CD4-positive, alpha-beta T cell treated with Interleukin-17A for 4 hours (primary cell): ENCODE measurements around the gene MYO5C.
"Not testable (repeated sequence)": the region's sequence is repeated elsewhere in the genome, so short reads cannot be mapped to it uniquely, and the experiment has no call there.

ENCODE experiments used
- DNase-seq: peaks from one replicate; pipeline ENCODE4 v3.0.0-alpha.2; 2020; ENCODE audit warnings: mixed read lengths

Gene MYO5C

GRCh38 chr15:52243697-52244555 is 51.7 kb downstream of the MYO5C start:
- DNase-seq = no peak

GRCh38 chr15:52243286-52243685 is 52.3 kb downstream of the MYO5C start:
- DNase-seq = no peak

DNA sequence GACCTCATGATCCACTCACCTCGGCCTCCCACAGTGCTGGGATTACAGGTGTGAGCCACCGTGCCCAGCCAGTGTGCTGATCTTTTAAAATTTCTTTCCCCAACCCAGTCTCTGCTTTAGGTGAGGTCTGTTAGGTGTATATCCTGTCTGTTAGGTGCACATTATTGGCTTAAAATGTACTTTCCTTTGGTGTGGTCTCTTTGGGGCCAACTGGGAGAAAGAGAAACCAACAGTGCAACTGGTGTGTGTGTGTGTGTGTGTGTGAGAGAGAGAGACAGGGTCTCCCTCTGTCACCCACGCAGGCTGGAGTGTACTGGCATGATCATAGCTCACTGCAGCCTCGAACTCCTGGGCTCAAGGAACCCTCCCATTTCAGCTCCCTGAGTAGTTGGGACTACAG is 54.1 kb downstream of the MYO5C start:
- DNase-seq = no peak

DNA sequence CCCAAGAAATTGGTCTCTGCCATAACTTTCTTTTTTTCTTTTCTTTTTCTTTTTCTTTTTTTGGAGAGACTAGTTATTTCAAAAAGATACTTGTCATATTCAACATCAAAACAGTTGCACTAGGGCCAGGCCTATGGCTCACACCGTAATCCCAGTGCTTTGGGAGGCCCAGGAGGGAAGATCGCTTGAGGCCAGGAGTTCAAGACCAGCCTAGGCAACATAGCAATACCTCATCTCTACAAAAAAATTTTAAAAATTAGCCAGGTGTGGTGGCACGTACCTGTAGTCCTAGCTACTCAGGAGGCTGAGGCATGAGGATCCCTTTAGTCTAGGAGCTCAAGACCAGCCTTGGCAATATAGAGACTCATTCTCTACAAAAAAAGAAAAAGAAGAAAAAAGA is 55.4 kb downstream of the MYO5C start:
- no peak for DNase-seq

- not testable (repeated sequence) for DNase-seq
Observed at GRCh38 chr15:52238989-52239525, 56.5 kb downstream of the MYO5C start.

DNA sequence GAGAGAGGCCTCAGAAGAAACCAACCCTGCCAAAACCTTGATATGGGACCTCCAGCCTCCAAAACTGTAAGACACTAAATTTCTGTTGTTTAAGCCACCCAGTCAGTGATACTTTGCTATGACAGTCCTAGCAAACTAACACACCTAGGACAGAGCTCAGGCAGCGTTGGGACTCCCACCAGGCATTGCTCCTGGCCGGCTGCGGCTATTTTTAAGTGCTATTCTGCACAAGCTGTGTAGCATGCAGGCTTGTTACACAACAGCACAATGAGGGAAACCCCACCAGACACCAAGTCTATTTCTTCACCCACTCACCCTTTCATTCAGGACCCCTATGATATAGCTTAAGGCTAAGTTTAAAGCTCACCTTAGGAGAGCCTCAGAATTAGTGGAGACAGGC is 57.5 kb downstream of the MYO5C start:
- no peak for DNase-seq

GRCh38 chr15:52236013-52236412 is 59.6 kb downstream of the MYO5C start:
- DNase-seq = no peak

DNA sequence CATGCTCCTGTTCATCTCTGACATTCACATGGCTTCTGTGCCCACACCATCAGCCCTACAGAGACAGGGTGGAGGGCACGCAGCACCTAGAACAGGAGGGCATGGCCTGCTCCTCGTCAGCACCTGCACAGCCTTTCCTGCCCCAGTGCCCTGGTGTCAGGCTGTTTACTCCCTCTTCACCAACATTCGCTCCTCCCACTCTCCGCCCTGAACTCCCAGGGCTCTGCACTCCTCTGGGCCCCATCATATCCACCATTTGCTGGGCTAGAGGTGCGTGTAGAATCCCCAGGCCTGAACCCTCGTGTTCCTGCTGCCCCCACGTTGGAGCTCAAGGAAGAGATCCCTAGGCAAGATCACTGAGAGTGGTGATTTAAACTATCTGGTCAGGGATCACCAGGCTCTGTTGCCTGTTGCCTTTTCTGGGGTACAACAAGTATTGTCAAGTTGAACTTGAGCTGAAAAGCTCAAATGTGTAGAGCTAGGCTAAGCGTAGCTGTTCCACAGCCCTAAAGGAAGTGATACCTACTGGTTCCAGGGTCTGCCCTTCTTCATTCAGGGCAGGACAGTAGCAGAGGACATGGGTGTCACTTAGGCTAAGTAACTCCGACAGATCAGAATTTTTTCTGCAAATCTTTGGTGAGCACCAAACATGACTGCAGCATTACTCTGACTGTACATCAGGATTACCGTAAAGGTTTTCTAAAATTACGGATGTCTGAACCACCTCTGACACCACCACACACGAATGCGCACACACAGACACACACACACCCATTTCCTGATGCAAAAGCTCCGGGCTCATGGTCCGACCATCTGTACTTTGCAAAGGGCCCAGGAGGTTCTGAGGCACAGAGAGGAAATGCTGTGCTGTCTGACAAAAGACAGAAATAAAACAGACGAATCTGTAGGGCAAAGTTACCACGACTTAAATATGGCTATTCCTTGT is 60.7 kb downstream of the MYO5C start:
- peak; percentile 74 for DNase-seq

DNA sequence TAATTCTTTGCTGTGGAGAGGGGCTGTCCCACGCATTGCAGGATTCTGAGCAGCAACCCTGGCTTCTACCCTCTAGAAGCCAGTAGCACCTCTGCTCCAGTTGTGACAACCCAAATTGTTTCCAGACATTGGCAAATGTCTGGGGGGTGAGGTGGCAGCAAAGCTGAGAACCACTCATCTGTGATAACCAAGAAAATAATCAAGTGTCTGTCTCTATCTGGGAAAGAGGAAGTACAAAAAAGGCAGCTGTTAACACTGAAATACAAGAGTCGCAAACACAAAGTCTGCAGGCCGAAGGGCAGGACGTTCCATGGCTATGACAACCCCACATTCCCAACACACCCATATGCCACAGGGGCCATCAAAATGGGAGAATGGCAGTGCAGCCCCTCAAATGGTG is 62.2 kb downstream of the MYO5C start:
- DNase-seq = peak; percentile 19

- no peak for DNase-seq
Observed at GRCh38 chr15:52232327-52232726, 63.3 kb downstream of the MYO5C start.

DNA sequence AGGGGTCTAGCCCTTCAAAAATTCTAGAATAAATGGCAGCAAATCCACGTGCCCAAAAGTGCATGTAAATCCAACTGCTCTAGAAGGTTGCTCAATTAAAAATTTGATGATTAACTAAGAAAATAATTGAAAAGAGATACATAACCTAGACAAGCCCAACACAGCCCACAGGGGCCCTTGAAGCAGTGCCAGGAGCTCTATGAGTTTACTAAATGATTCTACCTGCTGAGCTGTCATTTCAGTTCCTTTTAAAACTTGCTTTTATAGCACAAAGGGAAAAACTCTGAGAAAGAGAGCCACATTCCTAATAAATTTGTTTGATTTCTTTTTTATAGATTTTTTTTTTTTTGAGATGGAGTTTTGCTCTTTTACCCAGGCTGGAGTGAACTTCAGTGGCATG is 65.5 kb downstream of the MYO5C start:
- DNase-seq = no peak

DNA sequence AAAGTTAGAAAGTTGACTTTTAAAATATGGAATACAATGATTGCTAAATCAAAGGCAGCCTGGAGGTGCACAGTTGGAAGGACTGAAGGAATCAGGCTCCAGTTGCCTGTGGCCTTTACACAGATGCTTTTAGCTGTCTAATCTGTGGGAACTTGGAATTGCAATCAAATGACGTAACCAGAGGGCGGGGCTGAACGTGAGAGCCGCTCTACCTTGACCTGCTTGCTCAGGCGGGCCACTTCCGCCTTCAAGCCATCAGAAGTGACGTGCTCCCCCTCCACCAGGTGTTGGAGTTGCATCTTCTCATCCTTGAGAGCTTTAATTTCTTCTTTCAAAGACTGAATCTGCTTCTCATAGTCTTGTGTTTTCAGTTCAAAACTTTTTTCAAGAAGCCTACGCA is 66.7 kb downstream of the MYO5C start:
- no peak for DNase-seq

- DNase-seq = peak; percentile 74
Observed at GRCh38 chr15:52227456-52227855, 68.1 kb downstream of the MYO5C start.

- DNase-seq = no peak
Observed at GRCh38 chr15:52225230-52225629, 70.4 kb downstream of the MYO5C start.

GRCh38 chr15:52224211-52224610 is 71.4 kb downstream of the MYO5C start:
- DNase-seq = no peak

GRCh38 chr15:52221730-52222129 is 73.9 kb downstream of the MYO5C start:
- DNase-seq = no peak

DNA sequence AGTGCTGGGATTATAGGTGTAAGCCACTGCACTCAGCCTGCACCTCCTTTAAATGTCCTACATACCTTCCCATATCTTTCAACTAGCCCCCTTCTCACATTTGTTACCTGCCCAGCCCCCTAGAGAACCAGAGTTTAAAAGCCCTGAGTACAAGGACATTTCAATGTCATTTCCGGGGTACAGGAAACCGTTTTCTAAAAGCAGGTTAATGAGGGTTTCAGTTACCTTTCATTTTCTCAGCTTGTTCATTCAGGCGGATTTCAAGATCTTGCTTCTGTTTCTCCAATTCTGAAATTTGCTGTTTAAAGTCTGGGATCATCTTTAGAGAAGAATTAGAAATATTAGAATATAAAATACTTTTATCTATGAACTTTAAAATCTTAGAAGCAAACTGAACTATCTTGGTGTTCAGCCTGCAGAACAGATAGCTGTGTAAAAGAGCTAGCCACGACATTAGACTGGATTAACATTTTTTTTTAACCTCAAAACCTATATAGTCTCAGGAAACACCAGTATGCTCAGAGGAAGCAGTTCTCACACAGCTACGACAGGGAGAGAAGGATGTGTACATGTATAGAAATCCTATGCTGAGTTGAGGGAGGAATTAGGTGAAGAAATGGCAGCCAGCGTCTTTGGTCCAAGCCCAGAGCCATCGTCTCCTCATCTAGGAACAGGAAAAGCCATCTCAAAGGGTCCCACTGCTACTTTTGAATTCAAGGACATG is 74.5 kb downstream of the MYO5C start:
- DNase-seq = no peak

DNA sequence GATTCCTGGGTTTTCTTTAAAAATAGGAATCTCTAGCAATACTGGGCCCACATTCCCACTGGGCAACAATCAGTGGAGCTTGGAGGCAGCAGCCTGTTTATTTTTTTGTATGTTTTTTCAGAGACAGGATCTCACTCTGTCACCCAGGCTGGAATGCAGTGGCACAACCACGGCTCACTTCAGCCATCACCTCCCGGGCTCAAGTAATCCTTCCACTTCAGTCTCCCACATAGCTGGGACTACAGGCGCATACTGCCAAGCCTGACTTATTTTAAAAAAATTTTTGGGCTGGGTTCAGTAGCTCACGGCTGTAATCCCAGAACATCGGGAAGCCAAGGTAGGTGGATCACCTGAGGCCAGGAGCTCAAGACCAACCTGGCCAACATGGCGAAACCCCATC is 75.4 kb downstream of the MYO5C start:
- DNase-seq = no peak

GRCh38 chr15:52218816-52219215 is 76.8 kb downstream of the MYO5C start:
- DNase-seq = no peak

DNA sequence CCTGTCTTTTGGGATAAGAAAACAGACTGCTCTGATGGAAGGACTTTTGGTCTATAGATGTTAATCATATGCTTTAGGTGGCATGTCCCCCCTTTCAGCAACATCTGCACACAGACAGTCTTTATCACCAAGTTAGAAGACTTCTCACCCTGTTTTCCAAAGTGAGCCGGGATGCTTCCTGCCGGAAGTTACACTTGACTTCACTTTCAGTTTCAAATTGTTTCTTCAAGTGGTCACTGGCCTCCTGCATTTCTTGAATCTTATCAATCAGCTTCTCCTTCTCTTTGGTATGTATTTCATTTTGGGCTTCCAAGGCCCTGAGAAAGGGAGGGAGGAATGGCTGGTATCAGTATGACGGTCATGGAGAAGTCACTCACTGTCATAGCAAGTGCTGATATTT is 77.2 kb downstream of the MYO5C start:
- no peak for DNase-seq

GRCh38 chr15:52217186-52217585 is 78.4 kb downstream of the MYO5C start:
- peak; percentile 44 for DNase-seq

- no peak for DNase-seq
Observed at GRCh38 chr15:52214553-52214952, 81.1 kb downstream of the MYO5C start.

GRCh38 chr15:52213206-52213605 is 82.4 kb downstream of the MYO5C start:
- DNase-seq = no peak
